H1 (cell line): ENCODE results near the gene DAND5.

Experiments used
- BRCA1 ChIP-seq: IDR thresholded peaks from 2 replicates; pipeline ENCODE4 v1.6.1; 2012; ENCODE audit warnings: low read depth, low read length, improper control_type of control experiment
- POLR2A ChIP-seq, 2 experiments: IDR thresholded peaks; 1 replicate in 1 of 2; 2 replicates in 1 of 2; pipeline ENCODE4 v1.6.1; 2011; ENCODE audit warnings: low read depth in 2 of 2, low read length in 2 of 2, mild to moderate bottlenecking in 2 of 2; ENCODE audit errors: control extremely low read depth in 1 of 2
- SRF ChIP-seq: IDR thresholded peaks from 2 replicates; pipeline ENCODE4 v1.6.1; 2011; ENCODE audit warnings: mild to moderate bottlenecking, low read depth, low read length, moderate library complexity
- YY1 ChIP-seq: IDR thresholded peaks from 2 replicates; pipeline ENCODE4 v1.6.1; 2011; ENCODE audit warnings: low read depth, mild to moderate bottlenecking, low read length

DNA sequence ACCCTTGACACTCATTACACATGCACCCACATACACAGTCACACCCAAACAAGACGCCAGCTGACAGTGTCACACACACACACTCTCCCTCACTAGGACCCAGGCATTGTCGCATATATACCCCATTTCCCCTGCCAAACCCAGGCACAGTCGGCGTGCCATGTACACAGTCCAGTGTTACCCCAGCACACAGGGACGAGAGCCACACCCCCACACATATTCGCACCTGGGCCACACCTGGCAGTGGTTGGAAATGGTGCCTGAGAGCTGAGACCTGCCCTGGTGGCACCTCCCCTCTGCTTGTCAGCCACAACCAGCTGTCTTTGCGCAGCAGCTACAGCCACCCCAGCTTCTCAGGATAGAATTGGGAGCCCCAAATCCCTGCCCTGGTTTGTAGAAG lies 34.9 kb downstream of the DAND5 start:
- TF ChIP-seq POLR2A (IDR thresholded peaks at IDR 0.05; ENCODE audit: control extremely low read depth in 1 of 2, low read depth in 2 of 2, low read length in 2 of 2), result no peak
- no peak for TF ChIP-seq BRCA1
- TF ChIP-seq SRF, result no peak
- TF ChIP-seq YY1, result no peak
